ENCODE results near the gene NALCN.

- TF ChIP-seq CTCF (IDR thresholded peaks at IDR 0.05; ENCODE audit: poor library complexity) (no peak), EZH2phosphoT487 (IDR thresholded peaks at IDR 0.05; ENCODE audit: low read depth, severe bottlenecking, unreplicated experiment) (no peak), EZH2 (IDR thresholded peaks at IDR 0.05; ENCODE audit: borderline replicate concordance) (no peak)
Measured at GRCh38 chr13:101398920-101399319, 17.4 kb downstream of the NALCN start.

Measured in hepatocyte (in vitro differentiated cells).